ENCODE measurements around the gene SMYD3.

- no peak for TF ChIP-seq POLR2A (IDR thresholded peaks at IDR 0.05; ENCODE audit: low read length)
- TF ChIP-seq GATA1 (IDR thresholded peaks at IDR 0.05; ENCODE audit: low read depth, low read length), result no peak
Measured at GRCh38 chr1:245835386-245835785, 671.7 kb downstream of the SMYD3 start.
